DOHH2 (cell line): ENCODE measurements around the gene MID2.

Experiments used
- H3F3A ChIP-seq: fragments of 200-600 bp; sonication (generic), shearing (Covaris generic); 2 replicates; pipeline ENCODE4 v1.6.0; 2016; ENCODE audit warnings: antibody characterized with exemption, mild to moderate bottlenecking; ENCODE audit not compliant: control insufficient read depth, insufficient read depth
- H3K27ac ChIP-seq: fragments of 200-600 bp; sonication (generic); 2 replicates; pipeline ENCODE4 v1.5.1; 2014; ENCODE audit warnings: low read depth, mild to moderate bottlenecking, low read length, moderate library complexity
- H3K27me3 ChIP-seq: fragments of 200-600 bp; sonication (generic); 2 replicates; pipeline ENCODE4 v1.6.1; 2014; ENCODE audit warnings: mild to moderate bottlenecking, low read length, mixed read lengths; ENCODE audit not compliant: control insufficient read depth
- H3K36me3 ChIP-seq: fragments of 200-600 bp; sonication (generic); 2 replicates; pipeline ENCODE4 v1.6.1; 2014; ENCODE audit warnings: mild to moderate bottlenecking, low read length, moderate library complexity, mixed read lengths; ENCODE audit not compliant: control insufficient read depth
- H3K4me1 ChIP-seq: fragments of 200-600 bp; sonication (generic); 2 replicates; pipeline ENCODE4 v1.6.1; 2014; ENCODE audit warnings: mild to moderate bottlenecking, low read length, mixed read lengths; ENCODE audit not compliant: control insufficient read depth
- H3K4me2 ChIP-seq: fragments of 200-600 bp; sonication (generic); 2 replicates; pipeline ENCODE4 v1.6.0; 2014; ENCODE audit warnings: mild to moderate bottlenecking, low read length, moderate library complexity
- H3K4me3 ChIP-seq: fragments of 200-600 bp; sonication (generic); 2 replicates; pipeline ENCODE4 v1.5.1; 2014; ENCODE audit warnings: mild to moderate bottlenecking, low read length, mixed read lengths
- H3K79me2 ChIP-seq: fragments of 200-600 bp; sonication (generic); 2 replicates; pipeline ENCODE4 v1.6.1; 2014; ENCODE audit warnings: mild to moderate bottlenecking, low read length, mixed read lengths; ENCODE audit not compliant: control insufficient read depth
- H3K9me2 ChIP-seq: fragments of 200-600 bp; sonication (generic); replicated peaks from 2 replicates; pipeline ENCODE4 v1.6.1; 2014; ENCODE audit warnings: mild to moderate bottlenecking, low read length, mixed read lengths; ENCODE audit not compliant: control insufficient read depth
- H3K9me3 ChIP-seq: fragments of 200-600 bp; sonication (generic); 2 replicates; pipeline ENCODE4 v1.6.1; 2014; ENCODE audit warnings: antibody characterized with exemption, low read length, mixed read lengths; ENCODE audit not compliant: control insufficient read depth, insufficient read depth
- H4K20me1 ChIP-seq: fragments of 200-600 bp; sonication (generic); 2 replicates; pipeline ENCODE4 v1.6.0; 2014; ENCODE audit warnings: low read depth, mild to moderate bottlenecking, antibody characterized with exemption, low read length, moderate library complexity; ENCODE audit not compliant: control insufficient read depth, insufficient read depth
- EZH2phosphoT487 ChIP-seq: fragments of 200-600 bp; sonication (generic); IDR thresholded peaks from 2 replicates; pipeline ENCODE4 v1.6.1; 2017; ENCODE audit warnings: borderline replicate concordance, mild to moderate bottlenecking, antibody characterized with exemption, low read length, moderate library complexity, mixed read lengths
- TF ChIP-seq, protein P1 (sequence below): fragments of 200-600 bp; sonication (generic); IDR thresholded peaks from one replicate; pipeline ENCODE4 v1.5.1; 2014; ENCODE audit warnings: antibody characterized with exemption, mild to moderate bottlenecking, low read depth, low read length; ENCODE audit not compliant: poor library complexity, severe bottlenecking

Gene MID2

DNA sequence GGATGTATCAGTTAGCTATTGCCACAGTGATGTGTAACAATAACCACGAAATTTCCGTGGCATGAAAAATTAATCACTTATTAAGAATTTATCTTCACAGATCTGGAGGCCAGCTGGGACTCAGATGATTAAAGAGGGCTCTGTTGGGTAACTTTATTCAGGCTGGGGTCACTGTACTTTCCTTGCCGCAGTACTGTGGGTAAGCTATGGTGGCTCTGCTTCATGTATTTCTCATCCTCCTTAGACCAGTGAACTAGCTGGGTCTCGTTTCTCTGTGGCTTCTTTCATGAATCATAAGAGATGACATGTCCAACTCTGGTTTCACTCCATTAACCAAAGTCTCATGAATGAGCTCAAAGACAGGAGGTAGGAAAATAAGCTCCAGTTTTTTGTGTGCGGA lies 143.0 kb downstream of the MID2 start:
- no peak for TF ChIP-seq EZH2phosphoT487
- TF ChIP-seq, protein P1, sequence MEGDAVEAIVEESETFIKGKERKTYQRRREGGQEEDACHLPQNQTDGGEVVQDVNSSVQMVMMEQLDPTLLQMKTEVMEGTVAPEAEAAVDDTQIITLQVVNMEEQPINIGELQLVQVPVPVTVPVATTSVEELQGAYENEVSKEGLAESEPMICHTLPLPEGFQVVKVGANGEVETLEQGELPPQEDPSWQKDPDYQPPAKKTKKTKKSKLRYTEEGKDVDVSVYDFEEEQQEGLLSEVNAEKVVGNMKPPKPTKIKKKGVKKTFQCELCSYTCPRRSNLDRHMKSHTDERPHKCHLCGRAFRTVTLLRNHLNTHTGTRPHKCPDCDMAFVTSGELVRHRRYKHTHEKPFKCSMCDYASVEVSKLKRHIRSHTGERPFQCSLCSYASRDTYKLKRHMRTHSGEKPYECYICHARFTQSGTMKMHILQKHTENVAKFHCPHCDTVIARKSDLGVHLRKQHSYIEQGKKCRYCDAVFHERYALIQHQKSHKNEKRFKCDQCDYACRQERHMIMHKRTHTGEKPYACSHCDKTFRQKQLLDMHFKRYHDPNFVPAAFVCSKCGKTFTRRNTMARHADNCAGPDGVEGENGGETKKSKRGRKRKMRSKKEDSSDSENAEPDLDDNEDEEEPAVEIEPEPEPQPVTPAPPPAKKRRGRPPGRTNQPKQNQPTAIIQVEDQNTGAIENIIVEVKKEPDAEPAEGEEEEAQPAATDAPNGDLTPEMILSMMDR = no peak
- Histone ChIP-seq H3F3A (no peaks in the 10 kb centered on the region), H4K20me1 (no peaks in the 10 kb centered on the region)

DNA sequence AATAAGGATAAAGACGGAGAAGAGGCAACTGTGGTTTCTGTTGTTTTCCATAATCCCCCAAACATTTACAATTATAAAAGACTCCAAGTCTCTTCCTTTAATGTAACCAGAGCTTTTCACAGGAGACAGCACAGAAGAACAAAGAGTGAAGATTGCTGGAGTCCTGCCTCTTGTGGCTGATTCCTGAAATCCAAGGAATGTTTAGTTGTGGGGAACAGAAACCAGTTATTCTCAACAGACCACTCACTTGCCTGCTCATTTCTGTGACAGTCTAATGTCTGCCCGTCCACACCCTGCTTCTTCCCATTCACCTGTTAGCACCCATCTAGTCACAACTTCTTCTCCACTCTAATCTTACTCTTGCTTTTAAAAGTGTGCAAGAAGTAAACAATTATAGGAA lies 144.4 kb downstream of the MID2 start:
- Histone ChIP-seq H3F3A (no peaks in the 10 kb centered on the region), H3K27me3 (no peaks in the 10 kb centered on the region), H4K20me1 (no peaks in the 10 kb centered on the region), H3K27ac (no peak overlapping the region), H3K4me1 (no peaks in the 10 kb centered on the region), H3K9me2 (no peaks in the 10 kb centered on the region), H3K4me3 (no peak overlapping the region), H3K36me3 (no peaks in the 10 kb centered on the region), H3K9me3 (no peaks in the 10 kb centered on the region), H3K4me2 (no peak overlapping the region), H3K79me2 (no peaks in the 10 kb centered on the region)
- TF ChIP-seq EZH2phosphoT487 = no peak

More for the DNA sequence above, 143.0 kb downstream of the MID2 start:
- no peak overlapping the region for H3K27ac ChIP-seq
- H3K27me3 ChIP-seq = no peaks in the 10 kb centered on the region
- H3K4me2 ChIP-seq = no peak overlapping the region
- no peaks in the 10 kb centered on the region for H3K4me1 ChIP-seq
- no peaks in the 10 kb centered on the region for H3K79me2 ChIP-seq
- H3K9me2 ChIP-seq = no peaks in the 10 kb centered on the region
- no peaks in the 10 kb centered on the region for H3K9me3 ChIP-seq
- H3K4me3 ChIP-seq = no peak overlapping the region
- H3K36me3 ChIP-seq = no peaks in the 10 kb centered on the region

DNA sequence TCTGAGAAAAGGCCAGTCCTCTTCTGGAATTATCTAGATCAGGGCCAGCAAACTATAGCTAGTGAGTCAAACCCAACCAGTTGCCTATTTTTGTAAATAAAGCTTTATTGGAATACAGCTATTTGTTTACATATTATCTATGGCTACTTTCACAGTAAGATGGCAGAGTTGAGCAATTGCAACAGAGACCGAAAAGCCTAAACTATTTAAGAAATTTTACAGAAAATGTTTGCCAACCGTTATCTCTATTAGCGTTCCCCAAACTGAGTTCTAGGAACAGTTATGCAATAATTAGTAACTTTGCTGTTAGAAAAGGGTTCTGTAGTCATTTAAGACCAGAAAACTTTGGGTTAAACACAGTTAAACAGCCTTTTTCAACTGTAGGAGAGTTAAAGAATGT lies 146.0 kb downstream of the MID2 start:
- H3K4me2 ChIP-seq = no peak overlapping the region
- TF ChIP-seq, protein P1 = no peak
- TF ChIP-seq EZH2phosphoT487 = no peak
- no peak overlapping the region for H3K4me3 ChIP-seq

More for the DNA sequence above, 146.0 kb downstream of the MID2 start:
- Histone ChIP-seq H3K9me2 (no peaks in the 10 kb centered on the region), H3K4me1 (no peaks in the 10 kb centered on the region), H3K27me3 (no peaks in the 10 kb centered on the region), H3K27ac (no peak overlapping the region), H3F3A (no peaks in the 10 kb centered on the region), H3K36me3 (no peaks in the 10 kb centered on the region), H3K9me3 (no peaks in the 10 kb centered on the region), H3K79me2 (no peaks in the 10 kb centered on the region), H4K20me1 (no peaks in the 10 kb centered on the region)
